ENCODE data around the gene DHRSX.

DNA sequence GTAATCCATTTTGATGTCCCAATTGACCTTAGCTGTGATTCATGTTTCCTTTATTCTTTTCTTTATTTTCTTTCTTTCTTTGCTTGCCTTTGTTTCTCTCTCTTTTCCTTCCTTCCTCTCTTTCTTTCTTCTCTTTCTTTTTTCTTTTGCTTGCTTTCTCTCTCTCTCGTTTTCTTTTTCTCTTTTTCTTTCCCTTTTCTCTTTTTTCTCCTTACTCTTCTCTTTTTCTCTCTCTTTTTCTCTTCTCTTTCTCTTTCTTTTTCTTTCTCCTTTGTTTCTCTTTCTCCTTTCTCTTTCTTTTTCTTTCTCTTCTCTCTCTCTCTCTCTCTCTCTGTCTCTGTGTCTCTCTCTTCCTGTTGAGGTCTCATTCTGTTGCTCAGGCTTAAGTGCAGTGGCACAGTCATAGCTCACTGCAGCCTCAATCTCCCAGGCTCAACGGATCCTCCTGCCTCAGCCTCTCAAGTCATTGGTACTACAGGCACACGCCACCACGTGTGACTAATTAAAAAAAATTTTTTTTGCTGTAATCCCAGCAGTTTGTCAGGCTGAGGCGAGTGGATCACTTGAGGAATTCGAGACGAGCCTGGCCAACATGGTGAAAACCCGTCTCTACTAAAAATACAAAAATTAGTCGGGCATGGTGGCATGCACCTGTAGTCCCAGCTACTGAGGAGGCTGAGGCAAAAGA is 8.0 kb upstream of the DHRSX start:
- TF ChIP-seq POLR2A (IDR thresholded peaks at IDR 0.05) (no peak), CTCF (IDR thresholded peaks at IDR 0.05) (no peak)

All from adrenal gland (tissue), 5 donors.